HG03103 (cell line): Measurements from ENCODE around the gene PCDHGA12.
"Not testable (repeated sequence)": the region's sequence is repeated elsewhere in the genome, so short reads cannot be mapped to it uniquely, and the experiment has no call there.

Source experiments
- ATAC-seq: cut with Tn5 transposase; IDR thresholded peaks from one replicate; pipeline ENCODE4 v1.9.1; 2021; ENCODE audit warnings: low read depth; ENCODE audit not compliant: unreplicated experiment

PCDHGA12 gene

DNA sequence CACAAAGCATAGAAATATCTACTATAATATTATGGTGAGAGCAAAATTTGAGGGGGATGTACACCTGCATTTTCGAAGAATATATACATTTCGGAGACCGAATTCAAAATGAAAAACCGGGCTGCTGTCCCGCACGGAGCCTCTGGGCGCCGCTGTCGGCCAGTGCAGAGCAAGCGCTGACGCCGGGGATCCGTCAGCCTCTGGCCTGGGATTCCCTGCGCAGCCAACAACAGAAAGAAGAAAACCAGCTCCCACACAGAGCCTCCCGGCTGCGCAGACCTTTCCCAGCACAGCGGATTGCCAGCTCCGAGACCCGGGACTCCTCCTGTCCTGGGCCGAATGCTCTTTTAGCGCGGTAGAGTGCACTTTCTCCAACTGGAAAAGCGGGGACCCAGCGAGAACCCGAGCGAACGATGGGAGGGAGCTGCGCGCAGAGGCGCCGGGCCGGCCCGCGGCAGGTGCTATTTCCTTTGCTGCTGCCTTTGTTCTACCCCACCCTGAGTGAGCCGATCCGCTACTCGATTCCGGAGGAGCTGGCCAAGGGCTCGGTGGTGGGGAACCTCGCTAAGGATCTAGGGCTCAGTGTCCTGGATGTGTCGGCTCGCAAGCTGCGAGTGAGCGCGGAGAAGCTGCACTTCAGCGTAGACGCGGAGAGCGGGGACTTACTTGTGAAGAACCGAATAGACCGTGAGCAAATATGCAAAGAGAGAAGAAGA lies 22.4 kb upstream of the PCDHGA12 start, which contains the start of gene PCDHGB6:
Gene PCDHGB6 (plus strand): TSS at position 232 of the 716 bp plus-strand sequence. CDS start 182 bp downstream, at position 414.
- ATAC-seq, result not testable (repeated sequence)

DNA sequence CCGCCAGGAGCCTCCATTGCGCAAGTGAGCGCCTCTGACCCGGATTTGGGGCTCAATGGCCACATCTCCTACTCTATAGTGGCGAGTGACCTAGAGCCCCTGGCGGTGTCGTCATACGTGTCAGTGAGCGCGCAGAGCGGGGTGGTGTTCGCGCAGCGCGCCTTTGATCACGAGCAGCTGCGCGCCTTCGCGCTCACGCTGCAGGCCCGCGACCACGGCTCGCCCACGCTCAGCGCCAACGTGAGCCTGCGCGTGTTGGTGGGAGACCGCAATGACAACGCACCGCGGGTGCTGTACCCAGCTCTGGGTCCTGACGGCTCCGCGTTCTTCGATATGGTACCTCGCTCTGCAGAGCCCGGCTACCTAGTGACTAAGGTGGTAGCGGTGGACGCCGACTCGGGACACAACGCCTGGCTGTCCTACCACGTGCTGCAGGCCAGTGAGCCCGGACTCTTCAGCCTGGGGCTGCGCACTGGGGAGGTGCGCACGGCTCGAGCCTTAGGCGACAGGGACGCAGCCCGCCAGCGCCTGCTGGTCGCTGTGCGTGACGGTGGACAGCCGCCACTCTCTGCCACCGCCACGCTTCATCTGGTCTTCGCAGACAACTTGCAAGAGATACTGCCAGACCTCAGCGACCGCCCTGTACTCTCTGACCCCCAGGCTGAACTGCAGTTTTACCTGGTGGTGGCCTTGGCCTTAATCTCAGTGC lies 20.6 kb upstream of the PCDHGA12 start:
- ATAC-seq, result no peak

DNA sequence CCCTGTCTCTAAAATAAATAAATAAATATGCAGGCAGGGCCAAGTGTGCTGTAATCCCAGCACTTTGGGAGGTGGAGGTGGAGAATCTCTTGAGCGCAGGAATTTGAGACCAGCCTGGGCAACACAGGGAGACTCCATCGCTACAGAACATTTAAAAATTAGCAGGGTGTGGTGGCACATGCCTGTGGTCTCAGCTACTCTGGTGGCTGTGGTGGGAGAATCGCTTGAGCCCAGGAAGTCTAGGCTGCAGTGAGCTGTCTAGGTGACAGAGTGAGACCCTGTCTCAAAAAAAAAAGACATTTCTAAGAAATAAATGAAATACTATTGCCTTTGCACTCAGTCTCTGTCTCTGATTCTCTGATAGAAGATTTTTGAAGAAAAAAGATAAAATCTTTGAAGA lies 18.7 kb upstream of the PCDHGA12 start:
- no peak for ATAC-seq

DNA sequence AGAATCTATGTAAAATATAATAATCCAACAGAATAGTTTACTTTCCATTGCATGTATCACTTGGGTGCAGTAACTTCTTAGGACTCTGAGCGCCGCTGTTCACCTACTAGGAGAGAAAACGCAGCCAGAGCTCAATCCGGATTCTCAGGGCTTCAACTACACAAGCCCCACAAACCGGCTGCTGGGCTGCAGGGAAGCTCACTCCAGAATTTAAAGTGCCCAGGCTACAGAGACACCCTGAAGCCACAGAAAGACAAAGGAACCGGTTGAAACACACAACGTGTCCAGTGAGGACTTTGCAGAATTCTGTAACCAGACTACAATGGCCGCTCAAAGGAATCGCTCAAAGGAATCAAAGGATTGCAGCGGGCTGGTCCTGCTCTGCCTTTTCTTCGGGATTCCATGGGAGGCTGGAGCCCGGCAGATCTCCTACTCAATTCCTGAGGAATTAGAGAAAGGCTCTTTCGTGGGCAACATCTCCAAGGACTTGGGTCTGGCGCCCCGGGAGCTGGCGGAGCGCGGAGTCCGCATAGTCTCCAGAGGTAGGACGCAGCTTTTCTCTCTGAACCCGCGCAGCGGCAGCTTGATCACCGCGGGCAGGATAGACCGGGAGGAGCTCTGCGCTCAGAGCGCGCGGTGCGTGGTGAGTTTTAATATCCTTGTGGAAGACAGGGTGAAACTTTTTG lies 17.3 kb upstream of the PCDHGA12 start, which contains the start of gene PCDHGA10:
Gene PCDHGA10 (plus strand): TSS at position 134 of the 686 bp plus-strand sequence. CDS start 189 bp downstream, at position 323.
- ATAC-seq, result peak; percentile 46

DNA sequence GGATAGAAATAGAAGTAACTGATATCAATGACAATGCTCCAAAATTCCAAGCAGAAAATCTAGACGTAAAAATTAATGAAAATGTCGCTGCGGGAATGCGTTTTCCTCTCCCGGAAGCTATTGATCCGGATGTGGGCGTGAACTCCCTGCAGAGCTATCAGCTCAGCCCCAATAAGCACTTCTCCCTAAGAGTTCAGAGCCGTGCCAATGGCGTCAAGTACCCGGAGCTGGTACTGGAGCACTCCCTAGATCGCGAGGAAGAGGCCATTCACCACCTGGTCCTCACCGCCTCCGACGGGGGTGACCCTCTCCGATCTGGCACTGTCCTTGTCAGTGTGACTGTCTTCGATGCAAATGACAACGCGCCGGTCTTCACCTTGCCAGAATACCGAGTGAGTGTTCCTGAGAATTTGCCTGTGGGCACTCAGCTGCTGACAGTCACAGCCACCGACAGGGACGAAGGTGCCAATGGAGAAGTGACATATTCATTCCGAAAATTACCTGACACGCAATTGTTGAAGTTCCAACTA lies 16.7 kb upstream of the PCDHGA12 start:
- no peak for ATAC-seq

DNA sequence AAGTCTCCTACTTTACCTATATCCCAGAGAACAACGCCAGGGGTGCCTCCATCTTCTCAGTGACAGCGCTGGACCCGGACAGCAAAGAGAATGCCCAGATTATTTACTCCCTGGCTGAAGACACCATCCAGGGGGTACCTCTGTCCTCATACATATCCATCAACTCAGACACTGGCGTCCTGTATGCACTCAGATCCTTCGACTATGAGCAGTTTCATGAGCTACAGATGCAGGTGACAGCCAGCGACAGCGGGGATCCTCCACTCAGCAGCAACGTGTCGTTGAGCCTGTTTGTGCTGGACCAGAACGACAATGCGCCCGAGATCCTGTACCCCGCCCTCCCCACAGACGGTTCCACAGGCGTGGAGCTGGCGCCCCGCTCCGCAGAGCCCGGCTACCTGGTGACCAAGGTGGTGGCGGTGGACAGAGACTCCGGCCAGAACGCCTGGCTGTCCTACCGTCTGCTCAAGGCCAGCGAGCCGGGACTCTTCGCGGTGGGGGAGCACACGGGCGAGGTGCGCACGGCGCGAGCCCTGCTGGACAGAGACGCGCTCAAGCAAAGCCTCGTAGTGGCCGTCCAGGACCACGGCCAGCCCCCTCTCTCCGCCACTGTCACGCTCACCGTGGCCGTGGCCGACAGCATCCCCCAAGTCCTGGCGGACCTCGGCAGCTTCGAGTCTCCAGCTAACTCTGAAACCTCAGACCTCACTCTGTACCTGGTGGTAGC lies 15.6 kb upstream of the PCDHGA12 start:
- not testable (repeated sequence) for ATAC-seq

DNA sequence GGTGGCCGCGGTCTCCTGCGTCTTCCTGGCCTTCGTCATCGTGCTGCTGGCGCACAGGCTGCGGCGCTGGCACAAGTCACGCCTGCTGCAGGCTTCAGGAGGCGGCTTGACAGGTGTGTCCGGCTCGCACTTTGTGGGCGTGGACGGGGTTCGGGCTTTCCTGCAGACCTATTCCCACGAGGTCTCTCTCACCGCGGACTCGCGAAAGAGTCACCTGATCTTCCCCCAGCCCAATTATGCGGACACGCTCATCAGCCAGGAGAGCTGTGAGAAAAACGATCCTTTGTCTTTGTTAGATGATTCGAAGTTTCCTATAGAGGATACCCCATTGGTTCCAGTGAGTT lies 15.1 kb upstream of the PCDHGA12 start:
- ATAC-seq, result not testable (repeated sequence)

DNA sequence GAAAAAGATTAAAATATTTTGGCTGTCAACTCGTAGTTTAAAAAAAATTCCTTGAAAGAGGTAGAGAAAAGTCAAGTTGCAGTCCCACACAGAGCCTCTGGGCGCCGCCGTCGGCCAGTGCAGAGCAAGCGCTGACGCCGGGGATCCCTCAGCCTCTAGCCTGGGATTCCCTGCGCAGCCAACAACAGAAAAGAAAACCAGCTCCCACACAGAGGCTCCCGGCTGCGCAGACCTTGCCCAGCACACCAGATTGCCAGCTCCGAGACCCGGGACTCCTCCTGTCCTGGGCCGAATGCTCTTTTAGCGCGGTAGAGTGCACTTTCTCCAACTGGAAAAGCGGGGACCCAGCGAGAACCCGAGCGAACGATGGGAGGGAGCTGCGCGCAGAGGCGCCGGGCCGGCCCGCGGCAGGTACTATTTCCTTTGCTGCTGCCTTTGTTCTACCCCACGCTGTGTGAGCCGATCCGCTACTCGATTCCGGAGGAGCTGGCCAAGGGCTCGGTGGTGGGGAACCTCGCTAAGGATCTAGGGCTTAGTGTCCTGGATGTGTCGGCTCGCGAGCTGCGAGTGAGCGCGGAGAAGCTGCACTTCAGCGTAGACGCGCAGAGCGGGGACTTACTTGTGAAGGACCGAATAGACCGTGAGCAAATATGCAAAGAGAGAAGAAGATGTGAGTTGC lies 12.7 kb upstream of the PCDHGA12 start, which contains the start of gene PCDHGB7:
Gene PCDHGB7 (plus strand): TSS at position 184 of the 679 bp plus-strand sequence. CDS start 183 bp downstream, at position 367.
- ATAC-seq, result peak; percentile 80

DNA sequence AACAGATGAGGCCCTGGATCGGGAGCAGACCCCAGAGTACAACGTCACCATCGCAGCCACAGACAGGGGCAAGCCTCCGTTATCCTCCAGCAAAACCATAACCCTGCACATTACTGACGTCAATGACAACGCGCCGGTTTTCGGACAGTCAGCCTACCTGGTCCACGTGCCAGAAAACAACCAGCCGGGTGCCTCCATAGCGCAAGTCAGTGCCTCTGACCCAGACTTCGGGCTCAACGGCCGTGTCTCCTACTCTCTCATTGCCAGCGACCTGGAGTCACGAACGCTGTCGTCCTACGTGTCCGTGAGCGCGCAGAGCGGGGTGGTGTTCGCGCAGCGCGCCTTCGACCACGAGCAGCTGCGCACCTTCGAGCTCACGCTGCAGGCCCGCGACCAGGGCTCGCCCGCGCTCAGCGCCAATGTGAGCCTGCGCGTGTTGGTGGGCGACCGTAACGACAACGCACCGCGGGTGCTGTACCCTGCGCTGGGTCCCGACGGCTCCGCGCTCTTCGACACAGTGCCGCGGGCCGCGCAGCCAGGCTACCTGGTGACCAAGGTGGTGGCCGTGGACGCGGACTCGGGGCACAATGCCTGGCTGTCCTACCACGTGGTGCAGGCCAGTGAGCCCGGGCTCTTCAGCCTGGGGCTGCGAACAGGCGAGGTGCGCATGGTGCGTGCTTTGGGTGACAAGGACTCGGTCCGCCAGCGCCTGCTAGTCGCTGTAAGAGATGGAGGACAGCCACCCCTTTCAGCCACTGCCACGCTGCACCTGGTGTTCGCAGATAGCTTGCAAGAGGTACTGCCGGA lies 11.0 kb upstream of the PCDHGA12 start:
- no peak for ATAC-seq

DNA sequence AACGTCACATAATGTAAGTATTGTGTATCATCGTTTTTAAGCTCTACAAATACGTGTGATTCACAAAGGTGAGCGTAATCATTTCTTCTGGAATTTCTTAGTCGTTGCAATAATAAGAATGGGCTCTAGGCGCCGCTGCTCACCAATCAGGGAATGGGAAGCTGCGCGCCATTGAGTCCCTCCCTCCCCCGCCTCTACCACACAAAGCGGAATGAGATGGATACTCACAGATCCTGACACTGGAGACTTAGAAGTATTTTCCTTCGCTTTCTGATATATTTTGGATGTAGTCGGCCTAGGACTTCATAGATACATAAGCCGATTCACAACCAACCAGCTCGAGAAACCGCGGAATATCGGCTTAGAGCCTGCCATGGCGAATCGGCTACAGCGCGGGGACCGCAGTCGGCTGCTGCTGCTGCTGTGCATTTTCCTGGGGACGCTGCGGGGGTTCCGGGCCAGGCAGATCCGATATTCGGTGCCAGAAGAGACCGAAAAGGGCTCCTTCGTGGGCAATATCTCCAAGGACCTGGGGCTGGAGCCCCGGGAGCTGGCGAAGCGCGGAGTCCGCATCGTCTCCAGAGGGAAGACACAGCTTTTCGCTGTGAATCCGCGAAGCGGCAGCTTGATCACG lies 9.3 kb upstream of the PCDHGA12 start, which contains the start of gene PCDHGA11:
Gene PCDHGA11 (plus strand): TSS at position 197 of the 634 bp plus-strand sequence. CDS start 177 bp downstream, at position 374.
- peak; percentile 42 for ATAC-seq

DNA sequence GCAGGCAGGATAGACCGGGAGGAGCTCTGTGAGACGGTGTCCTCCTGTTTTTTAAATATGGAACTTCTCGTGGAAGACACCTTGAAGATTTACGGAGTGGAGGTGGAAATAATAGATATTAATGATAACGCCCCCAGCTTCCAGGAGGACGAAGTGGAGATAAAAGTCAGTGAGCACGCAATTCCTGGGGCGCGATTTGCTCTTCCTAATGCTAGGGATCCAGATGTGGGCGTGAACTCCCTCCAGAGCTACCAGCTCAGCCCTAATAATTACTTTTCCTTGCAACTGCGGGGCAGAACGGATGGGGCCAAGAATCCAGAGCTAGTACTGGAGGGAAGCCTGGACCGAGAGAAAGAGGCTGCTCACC lies 8.8 kb upstream of the PCDHGA12 start:
- ATAC-seq, result no peak

DNA sequence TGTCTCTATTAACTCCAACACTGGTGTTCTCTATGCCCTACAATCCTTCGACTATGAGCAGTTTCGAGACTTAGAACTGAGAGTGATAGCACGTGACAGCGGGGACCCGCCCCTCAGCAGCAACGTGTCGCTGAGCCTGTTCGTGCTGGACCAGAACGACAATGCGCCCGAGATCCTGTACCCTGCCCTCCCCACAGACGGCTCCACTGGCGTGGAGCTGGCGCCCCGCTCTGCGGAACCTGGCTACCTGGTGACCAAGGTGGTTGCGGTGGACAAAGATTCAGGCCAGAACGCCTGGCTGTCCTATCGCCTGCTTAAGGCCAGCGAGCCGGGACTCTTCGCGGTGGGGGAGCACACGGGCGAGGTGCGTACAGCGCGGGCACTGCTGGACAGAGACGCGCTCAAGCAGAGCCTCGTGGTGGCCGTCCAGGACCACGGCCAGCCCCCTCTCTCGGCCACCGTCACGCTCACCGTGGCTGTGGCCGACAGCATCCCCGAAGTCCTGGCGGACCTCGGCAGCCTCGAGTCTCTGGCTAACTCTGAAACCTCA lies 7.5 kb upstream of the PCDHGA12 start:
- ATAC-seq, result no peak

DNA sequence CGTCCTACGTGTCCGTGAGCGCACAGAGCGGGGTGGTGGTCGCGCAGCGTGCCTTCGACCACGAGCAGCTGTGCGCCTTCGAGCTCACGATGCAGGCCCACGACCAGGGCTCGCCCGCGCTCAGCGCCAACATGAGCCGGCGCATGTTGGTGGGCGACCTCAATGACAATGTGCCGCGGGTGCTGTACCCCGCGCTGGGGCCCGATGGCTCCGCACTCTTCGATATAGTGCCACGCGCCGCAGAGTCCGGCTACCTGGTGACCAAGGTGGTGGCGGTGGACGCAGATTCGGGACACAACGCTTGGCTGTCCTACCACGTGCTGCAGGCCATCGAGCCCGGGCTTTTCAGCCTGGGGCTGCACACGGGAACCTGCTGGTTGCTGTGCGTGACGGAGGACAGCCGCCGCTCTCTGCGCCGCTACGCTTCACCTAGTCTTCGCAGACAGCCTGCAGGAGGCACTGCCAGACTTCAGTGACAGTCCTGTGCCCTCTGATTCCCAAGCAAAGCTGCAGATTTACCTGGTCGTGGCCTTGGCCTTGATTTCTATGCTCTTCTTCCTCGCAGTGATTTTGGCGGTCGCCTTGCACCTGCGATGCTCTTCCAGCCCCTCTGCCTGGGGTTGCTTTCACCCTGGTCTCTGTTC lies 2.4 kb upstream of the PCDHGA12 start:
- no peak for ATAC-seq

DNA sequence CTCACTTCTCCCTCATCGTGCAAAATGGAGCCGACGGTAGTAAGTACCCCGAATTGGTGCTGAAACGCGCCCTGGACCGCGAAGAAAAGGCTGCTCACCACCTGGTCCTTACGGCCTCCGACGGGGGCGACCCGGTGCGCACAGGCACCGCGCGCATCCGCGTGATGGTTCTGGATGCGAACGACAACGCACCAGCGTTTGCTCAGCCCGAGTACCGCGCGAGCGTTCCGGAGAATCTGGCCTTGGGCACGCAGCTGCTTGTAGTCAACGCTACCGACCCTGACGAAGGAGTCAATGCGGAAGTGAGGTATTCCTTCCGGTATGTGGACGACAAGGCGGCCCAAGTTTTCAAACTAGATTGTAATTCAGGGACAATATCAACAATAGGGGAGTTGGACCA lies 979 bp downstream of the PCDHGA12 start:
- peak; percentile 49 for ATAC-seq

DNA sequence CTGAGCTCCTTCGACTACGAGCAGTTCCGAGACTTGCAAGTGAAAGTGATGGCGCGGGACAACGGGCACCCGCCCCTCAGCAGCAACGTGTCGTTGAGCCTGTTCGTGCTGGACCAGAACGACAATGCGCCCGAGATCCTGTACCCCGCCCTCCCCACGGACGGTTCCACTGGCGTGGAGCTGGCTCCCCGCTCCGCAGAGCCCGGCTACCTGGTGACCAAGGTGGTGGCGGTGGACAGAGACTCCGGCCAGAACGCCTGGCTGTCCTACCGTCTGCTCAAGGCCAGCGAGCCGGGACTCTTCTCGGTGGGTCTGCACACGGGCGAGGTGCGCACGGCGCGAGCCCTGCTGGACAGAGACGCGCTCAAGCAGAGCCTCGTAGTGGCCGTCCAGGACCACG lies 2.0 kb downstream of the PCDHGA12 start:
- ATAC-seq, result not testable (repeated sequence)

DNA sequence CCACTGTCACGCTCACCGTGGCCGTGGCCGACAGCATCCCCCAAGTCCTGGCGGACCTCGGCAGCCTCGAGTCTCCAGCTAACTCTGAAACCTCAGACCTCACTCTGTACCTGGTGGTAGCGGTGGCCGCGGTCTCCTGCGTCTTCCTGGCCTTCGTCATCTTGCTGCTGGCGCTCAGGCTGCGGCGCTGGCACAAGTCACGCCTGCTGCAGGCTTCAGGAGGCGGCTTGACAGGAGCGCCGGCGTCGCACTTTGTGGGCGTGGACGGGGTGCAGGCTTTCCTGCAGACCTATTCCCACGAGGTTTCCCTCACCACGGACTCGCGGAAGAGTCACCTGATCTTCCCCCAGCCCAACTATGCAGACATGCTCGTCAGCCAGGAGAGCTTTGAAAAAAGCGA lies 2.4 kb downstream of the PCDHGA12 start:
- ATAC-seq, result not testable (repeated sequence)

DNA sequence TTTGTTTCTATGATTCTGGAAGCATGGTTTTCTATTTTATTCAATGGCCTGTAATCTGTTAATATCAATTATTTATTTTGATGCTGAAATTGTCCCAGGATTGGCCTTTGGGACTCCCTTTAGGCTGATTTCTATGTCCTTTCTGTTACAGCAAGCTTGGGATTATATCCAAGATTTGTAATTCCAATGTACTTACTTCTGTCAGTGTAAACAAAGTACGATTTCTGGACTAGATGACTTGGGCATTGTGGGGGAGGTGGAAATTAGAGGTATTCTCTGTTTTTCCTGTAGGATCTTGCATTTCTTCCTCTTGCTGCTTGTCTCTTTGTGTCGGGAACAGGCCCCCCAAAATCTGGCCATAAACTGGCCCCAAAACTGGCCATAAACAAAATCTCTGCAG lies 3.7 kb downstream of the PCDHGA12 start:
- no peak for ATAC-seq

DNA sequence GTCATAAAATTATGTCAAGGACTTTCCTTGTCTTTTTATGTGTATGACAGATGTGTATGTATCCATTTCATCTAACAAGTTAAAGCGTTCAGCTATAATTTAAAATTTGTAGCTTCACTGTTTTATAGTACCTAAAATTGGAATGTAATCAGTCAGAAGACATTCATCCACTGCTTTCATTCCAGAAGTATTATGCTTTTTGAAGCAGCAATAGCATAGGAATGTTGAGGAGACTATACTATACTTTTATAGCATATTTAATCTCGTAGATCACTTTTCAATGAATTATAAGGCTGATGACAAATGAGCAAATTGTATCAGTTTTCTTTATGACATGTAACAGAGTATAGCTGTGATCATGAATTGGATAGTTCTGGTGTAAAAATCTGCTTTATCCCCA lies 6.9 kb downstream of the PCDHGA12 start:
- ATAC-seq, result no peak
